ENCODE measurements around the gene APBA1. TPM values are rescaled to one million over a fixed set of nuclear protein-coding genes. Genes with fewer than 3 reads are reported as not detected.

The APBA1 gene
- total RNA-seq, 4 donors from 2014 or later, result 3.3 to 9.7 (median 5.2) TPM

DNA sequence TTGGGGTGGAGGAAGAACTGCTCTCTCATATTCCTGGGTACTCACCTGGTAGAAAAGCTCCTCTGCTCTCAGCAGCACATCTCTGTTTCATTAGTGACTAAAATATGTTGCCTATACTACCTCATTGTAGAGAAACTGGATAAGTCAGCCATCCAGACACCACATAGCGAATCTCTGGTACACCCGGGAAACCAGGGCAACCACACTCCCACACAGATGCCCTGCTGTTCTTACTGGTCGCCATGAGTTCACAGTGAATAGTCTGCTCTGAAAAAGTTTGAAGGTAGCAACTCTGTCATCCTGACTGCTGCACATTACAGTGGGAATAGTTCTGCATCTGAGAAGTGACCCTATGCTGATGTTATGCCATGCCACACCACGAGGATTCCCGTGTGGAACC, 212.2 kb downstream of the APBA1 start:
- 98% methylated on average over 5 of the region's 5 CpGs for WGBS
- peaks cover 0 to 2% (median under 1%) of the 10 kb centered on the region in 4 donors for H3K4me1 ChIP-seq
- no peak for TF ChIP-seq EP300 (IDR thresholded peaks at IDR 0.05)

DNA sequence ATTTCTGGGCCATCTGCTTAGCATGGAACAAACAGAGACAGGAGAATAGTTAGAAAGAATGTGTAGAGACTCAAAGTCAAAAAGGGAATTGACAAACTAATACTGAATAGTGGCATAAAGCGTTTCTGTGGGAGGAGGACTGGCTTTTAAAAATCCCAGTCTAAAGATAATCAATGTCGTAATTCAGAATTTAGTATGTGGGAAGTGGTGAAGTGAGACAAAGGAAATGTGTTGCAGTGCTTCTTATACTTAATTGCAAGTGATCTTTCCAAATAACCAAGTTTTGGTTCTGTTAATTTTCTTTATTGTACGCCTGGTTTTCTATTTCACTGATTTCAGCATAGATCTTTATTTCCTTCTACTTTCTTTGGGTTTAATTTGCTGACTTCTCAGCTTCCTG, 214.0 kb downstream of the APBA1 start:
- intact Hi-C loops (cut with DNase I), result no loop called here
- H3K36me3 ChIP-seq, result peaks cover 0 to 22% (median 1%) of the 10 kb centered on the region in 4 donors
- no peaks in the 10 kb centered on the region for H3K27me3 ChIP-seq
- no peaks in the 10 kb centered on the region for H3K4me1 ChIP-seq
- DNase-seq (ENCODE audit: extremely low spot score), result no peak
- TF ChIP-seq, protein P1, sequence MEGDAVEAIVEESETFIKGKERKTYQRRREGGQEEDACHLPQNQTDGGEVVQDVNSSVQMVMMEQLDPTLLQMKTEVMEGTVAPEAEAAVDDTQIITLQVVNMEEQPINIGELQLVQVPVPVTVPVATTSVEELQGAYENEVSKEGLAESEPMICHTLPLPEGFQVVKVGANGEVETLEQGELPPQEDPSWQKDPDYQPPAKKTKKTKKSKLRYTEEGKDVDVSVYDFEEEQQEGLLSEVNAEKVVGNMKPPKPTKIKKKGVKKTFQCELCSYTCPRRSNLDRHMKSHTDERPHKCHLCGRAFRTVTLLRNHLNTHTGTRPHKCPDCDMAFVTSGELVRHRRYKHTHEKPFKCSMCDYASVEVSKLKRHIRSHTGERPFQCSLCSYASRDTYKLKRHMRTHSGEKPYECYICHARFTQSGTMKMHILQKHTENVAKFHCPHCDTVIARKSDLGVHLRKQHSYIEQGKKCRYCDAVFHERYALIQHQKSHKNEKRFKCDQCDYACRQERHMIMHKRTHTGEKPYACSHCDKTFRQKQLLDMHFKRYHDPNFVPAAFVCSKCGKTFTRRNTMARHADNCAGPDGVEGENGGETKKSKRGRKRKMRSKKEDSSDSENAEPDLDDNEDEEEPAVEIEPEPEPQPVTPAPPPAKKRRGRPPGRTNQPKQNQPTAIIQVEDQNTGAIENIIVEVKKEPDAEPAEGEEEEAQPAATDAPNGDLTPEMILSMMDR (IDR thresholded peaks at IDR 0.05), result no peak
- no peak for TF ChIP-seq POLR2A (IDR thresholded peaks at IDR 0.05; ENCODE audit: low read depth)
- TF ChIP-seq POLR2AphosphoS5 (IDR thresholded peaks at IDR 0.05), result no peak
- no peak for TF ChIP-seq EP300 (IDR thresholded peaks at IDR 0.05)
- H3K27ac ChIP-seq (replicated peaks in 1 of 4), result no peak overlapping the region
- no peak overlapping the region for H3K4me3 ChIP-seq
- 93% methylated on average over 3 of the region's 3 CpGs for WGBS
- H3K9me3 ChIP-seq, result no peaks in the 10 kb centered on the region

More for the DNA sequence above, 212.2 kb downstream of the APBA1 start:
- no peak for DNase-seq (ENCODE audit: extremely low spot score)
- Histone ChIP-seq H3K36me3 (peaks cover 0 to 14% (median 1%) of the 10 kb centered on the region in 4 donors), H3K27ac (replicated peaks in 1 of 4) (no peak overlapping the region), H3K9me3 (no peaks in the 10 kb centered on the region), H3K4me3 (no peak overlapping the region), H3K27me3 (no peaks in the 10 kb centered on the region)
- intact Hi-C loops (cut with DNase I), result no loop called here

DNA sequence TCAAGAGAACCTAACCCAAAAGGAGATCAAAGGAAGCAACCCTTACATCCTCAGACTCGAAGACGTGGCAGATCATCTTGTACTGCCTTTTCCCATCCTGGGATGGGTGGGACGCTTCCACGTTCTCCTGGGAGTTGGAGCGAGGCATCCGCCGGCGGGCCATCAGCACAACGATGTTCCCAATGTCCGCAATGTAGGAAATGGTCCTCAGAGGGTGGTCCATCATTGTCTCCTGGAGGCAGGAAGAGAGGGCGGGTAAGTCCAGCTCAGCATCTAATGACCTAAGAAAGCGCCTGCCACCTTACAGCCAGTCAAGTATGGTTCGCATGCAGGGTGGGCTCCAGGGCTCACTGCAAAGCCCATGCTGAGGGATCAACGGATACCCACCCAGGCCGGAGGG, 216.0 kb downstream of the APBA1 start:
- DNase-seq (ENCODE audit: extremely low spot score), result no peak
- Histone ChIP-seq H3K4me1 (no peaks in the 10 kb centered on the region), H3K27me3 (no peaks in the 10 kb centered on the region), H3K9me3 (no peaks in the 10 kb centered on the region), H3K4me3 (no peak overlapping the region), H3K27ac (replicated peaks in 1 of 4) (no peak overlapping the region), H3K36me3 (peaks cover 0 to 32% (median 6%) of the 10 kb centered on the region in 4 donors)
- TF ChIP-seq, protein P1 (IDR thresholded peaks at IDR 0.05), result no peak
- TF ChIP-seq POLR2AphosphoS5 (IDR thresholded peaks at IDR 0.05) (no peak), EP300 (IDR thresholded peaks at IDR 0.05) (no peak), POLR2A (IDR thresholded peaks at IDR 0.05; ENCODE audit: low read depth) (no peak)
- 90% methylated on average over 15 of the region's 15 CpGs for WGBS
- intact Hi-C loops (cut with DNase I), result no loop called here

DNA sequence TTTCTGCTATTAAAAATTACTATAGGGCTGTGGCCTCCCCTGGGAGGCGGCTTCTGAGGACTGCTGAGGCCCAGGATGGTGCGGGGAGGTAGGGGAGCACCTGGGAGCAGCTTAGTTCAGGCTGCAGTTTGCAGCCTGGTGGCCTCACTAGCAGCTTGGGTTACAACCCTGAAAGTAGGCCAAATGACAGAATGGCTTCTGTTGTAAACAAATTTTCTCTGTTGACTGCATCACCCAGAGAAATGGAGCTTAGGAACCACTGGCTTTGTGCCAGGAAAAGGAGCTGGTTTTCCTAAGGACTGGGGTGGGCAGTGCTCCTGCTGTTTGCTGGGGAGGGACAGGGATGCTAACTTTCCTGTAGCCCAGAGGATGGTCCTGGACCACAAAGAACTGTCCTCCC, 216.9 kb downstream of the APBA1 start:
- 68% methylated on average over 2 of the region's 2 CpGs for WGBS
- H3K36me3 ChIP-seq, result peaks cover 0 to 39% (median 6%) of the 10 kb centered on the region in 4 donors

DNA sequence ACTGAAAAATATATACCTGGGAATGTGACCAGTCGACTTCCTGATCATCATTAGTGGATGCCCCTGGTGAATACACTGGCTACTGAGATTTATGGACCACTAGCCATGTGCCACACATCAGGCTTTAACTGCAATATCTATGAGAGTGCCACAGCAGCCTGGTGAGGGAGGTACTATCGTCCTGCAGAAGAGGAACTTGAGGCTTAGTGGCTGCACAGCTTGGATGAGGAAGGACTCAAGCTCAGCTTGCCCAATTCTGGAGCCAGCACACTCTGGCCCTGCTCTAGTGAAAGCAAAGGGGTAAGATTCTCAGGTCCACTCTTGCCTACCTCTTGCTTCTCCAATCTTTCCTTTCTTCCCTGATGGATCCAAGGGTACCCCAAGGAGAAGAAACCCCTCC, 217.8 kb downstream of the APBA1 start:
- H3K27ac ChIP-seq (replicated peaks in 1 of 4), result no peak overlapping the region
- WGBS, result 83% methylated on average over 2 of the region's 2 CpGs
- no peaks in the 10 kb centered on the region for H3K4me1 ChIP-seq
- no peaks in the 10 kb centered on the region for H3K9me3 ChIP-seq
- H3K27me3 ChIP-seq, result no peaks in the 10 kb centered on the region
- TF ChIP-seq POLR2A (IDR thresholded peaks at IDR 0.05; ENCODE audit: low read depth) (no peak), POLR2AphosphoS5 (IDR thresholded peaks at IDR 0.05) (no peak), EP300 (IDR thresholded peaks at IDR 0.05) (no peak)
- TF ChIP-seq, protein P1 (IDR thresholded peaks at IDR 0.05), result no peak
- intact Hi-C loops (cut with DNase I), result no loop called here
- no peak overlapping the region for H3K4me3 ChIP-seq
- H3K36me3 ChIP-seq, result peaks cover 0 to 42% (median 6%) of the 10 kb centered on the region in 4 donors
- no peak for DNase-seq (ENCODE audit: extremely low spot score)

More for the DNA sequence above, 216.9 kb downstream of the APBA1 start:
- TF ChIP-seq, protein P1 (IDR thresholded peaks at IDR 0.05), result no peak
- TF ChIP-seq EP300 (IDR thresholded peaks at IDR 0.05) (no peak), POLR2A (IDR thresholded peaks at IDR 0.05; ENCODE audit: low read depth) (no peak), POLR2AphosphoS5 (IDR thresholded peaks at IDR 0.05) (no peak)
- Histone ChIP-seq H3K9me3 (no peaks in the 10 kb centered on the region), H3K27ac (replicated peaks in 1 of 4) (no peak overlapping the region), H3K4me1 (no peaks in the 10 kb centered on the region), H3K27me3 (no peaks in the 10 kb centered on the region), H3K4me3 (no peak overlapping the region)
- DNase-seq (ENCODE audit: extremely low spot score), result no peak
- intact Hi-C loops (cut with DNase I), result no loop called here

All from esophagus muscularis mucosa (tissue), 4 donors.